GM12864 (cell line): ENCODE results near the gene UBE2D1.

ENCODE experiments used
- DNase-seq: peaks from one replicate; pipeline ENCODE4 v3.0.0-alpha.2; 2011; ENCODE audit warnings: low read depth
- H3K4me3 ChIP-seq: 2 replicates; pipeline ENCODE4 v1.5.1; 2011; ENCODE audit warnings: mild to moderate bottlenecking, low read depth, low read length, control low read depth
- CTCF ChIP-seq: IDR thresholded peaks from 2 replicates; pipeline ENCODE4 v1.5.1; 2011; ENCODE audit warnings: low read depth, mild to moderate bottlenecking, moderate library complexity, low read length, control low read depth, inconsistent platforms; ENCODE audit errors: missing control alignments

Gene UBE2D1

GRCh38 chr10:58322072-58322834, 12.6 kb upstream of the UBE2D1 start:
- H3K4me3 ChIP-seq = no peak overlapping the region
- DNase-seq = no peak
- TF ChIP-seq CTCF = no peak

- DNase-seq = no peak
- TF ChIP-seq CTCF = no peak
- no peak overlapping the region for H3K4me3 ChIP-seq
Measured at GRCh38 chr10:58322835-58323209, 12.0 kb upstream of the UBE2D1 start.

GRCh38 chr10:58326967-58327381, 7.8 kb upstream of the UBE2D1 start:
- no peak overlapping the region for H3K4me3 ChIP-seq
- no peak for TF ChIP-seq CTCF
- no peak for DNase-seq

GRCh38 chr10:58328233-58328632, 6.6 kb upstream of the UBE2D1 start:
- TF ChIP-seq CTCF = no peak
- no peak overlapping the region for H3K4me3 ChIP-seq
- DNase-seq = no peak

GRCh38 chr10:58330431-58330830, 4.4 kb upstream of the UBE2D1 start:
- TF ChIP-seq CTCF = no peak
- no peak for DNase-seq
- H3K4me3 ChIP-seq = no peak overlapping the region

GRCh38 chr10:58331646-58332045, 3.2 kb upstream of the UBE2D1 start:
- DNase-seq = no peak
- no peak overlapping the region for H3K4me3 ChIP-seq
- TF ChIP-seq CTCF = no peak
